NT2/D1 (cell line): ENCODE measurements around the gene BTBD2.

Experiments
- SUZ12 ChIP-seq: IDR thresholded peaks from 2 replicates; pipeline ENCODE4 v1.6.1; 2011; ENCODE audit not compliant: insufficient read length, insufficient read depth; ENCODE audit errors: extremely low read depth
- YY1 ChIP-seq: IDR thresholded peaks from 2 replicates; pipeline ENCODE4 v1.6.1; 2011; ENCODE audit not compliant: insufficient read length, insufficient read depth

- TF ChIP-seq YY1 (no peak), SUZ12 (no peak)
Measured at GRCh38 chr19:1992759-1993260, 22.7 kb downstream of the BTBD2 start.
